NCI-H187 (cell line): ENCODE measurements around the gene KCNAB1.

Source experiments
- DNase-seq, 2 experiments: peaks; one replicate each; lab custom pipeline; 2025; lab: John Stamatoyannopoulos, UW

Gene KCNAB1

DNA sequence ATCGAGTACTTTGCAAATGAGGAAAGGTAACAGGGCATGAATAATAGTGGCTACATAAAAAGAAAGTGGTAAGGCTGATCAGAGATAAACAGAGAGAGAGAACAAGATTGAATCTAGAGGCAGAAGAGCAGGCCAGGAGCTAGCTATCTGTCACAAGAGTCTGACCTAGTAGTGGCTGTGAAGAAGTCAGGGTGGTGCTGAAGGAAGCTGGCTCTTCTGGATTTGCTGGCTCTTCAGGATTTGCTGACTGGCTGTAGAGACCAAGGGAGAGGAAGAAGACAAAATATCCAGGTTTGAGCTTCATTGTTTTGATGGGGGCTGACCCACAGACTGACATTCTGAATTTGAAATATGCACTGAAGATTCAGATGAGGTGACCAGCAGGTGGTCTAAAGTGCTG is 292.2 kb downstream of the KCNAB1 start:
- no peak for DNase-seq

DNA sequence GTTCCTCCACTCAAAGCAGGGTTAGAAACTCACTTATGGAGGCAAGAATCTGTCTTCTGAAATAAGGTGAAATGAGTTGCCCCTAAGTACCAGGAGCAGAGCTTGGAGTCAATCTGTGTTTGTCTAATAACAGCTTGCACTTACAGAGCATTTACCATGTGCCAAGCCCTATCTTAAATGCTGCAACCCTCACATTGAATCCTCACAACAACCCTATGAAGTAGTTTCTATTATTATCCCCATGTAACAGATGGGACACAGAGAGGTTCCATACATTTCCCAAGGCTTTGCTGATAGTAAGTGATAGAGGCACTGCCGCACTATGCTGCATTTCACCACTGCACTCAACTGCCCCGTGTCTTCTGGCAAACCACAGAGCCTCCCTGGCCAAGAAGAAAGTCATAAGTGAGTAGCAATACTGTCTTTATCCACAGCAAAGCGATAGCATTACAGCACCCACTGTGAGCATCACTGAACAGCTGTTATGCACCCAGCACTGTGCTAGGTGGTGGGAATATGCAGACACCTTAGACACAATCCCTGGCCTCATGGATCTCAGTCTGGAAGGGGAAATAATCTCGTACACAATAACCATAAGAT is 293.0 kb downstream of the KCNAB1 start:
- no peak for DNase-seq

GRCh38 chr3:156416846-156417558 is 296.6 kb downstream of the KCNAB1 start:
- no peak for DNase-seq

DNA sequence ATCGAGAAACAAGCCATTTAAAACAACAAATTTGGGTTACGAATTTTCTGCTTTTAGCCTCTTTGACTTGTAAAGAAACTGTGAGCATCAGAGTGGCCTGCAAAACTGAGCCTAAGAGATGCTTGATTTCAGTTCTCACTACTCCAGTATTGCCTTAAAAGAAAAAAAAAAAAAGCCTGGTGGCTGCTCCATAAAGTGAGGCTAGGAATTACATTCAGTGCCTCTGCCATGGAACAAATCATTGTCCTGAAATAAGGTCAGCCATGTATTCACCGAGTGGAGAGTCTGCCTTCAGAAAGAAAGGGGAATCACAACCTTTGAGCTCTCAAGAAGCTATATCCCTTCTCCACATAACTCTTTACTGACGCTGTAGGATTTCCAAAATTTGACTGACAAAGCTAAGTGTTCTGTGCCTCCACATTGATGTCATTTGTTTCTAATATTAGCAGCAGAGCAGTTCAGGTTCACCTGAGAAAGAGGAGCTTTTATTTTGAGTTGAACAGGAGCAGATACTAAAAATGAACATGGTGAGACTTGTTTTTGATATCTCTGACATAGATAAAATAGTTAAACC is 297.3 kb downstream of the KCNAB1 start:
- no peak for DNase-seq

DNA sequence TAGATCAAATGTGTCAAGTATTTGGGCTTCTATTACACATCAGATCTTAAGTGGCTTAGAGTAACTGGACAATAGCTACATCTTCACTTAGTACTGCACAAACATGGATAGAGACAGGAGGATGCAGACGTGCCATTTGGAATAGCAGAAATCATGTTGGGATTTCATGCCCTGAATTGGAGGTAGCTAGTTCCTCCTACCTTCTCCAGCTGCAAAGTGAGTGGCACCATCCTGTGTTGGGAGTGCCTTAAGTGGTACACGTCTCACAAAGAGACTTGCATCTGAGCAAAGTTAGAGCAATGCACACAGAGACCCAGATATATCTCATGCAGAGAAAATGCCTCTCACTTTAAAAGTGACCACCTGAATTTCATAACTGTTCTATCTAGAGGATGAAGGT is 298.1 kb downstream of the KCNAB1 start:
- no peak for DNase-seq

DNA sequence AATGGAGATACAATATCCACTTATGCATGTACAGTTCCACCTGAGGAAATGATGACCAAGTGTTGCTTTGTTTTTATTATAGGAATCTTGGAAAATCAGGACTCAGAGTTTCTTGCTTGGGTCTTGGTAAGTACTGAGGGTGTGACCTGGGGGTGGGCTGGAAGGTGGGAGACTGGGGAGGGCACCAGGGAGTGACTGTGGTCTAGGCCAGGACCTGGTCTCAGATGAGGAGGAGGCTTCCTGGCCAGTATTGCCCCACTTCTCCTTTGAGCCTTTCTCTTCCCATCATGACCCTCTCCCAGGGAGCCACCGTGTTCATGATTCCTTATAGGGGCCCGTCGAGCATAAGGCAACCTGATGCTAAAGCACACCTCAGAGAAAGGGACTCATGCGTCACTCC is 301.2 kb downstream of the KCNAB1 start:
- DNase-seq: no peak

DNA sequence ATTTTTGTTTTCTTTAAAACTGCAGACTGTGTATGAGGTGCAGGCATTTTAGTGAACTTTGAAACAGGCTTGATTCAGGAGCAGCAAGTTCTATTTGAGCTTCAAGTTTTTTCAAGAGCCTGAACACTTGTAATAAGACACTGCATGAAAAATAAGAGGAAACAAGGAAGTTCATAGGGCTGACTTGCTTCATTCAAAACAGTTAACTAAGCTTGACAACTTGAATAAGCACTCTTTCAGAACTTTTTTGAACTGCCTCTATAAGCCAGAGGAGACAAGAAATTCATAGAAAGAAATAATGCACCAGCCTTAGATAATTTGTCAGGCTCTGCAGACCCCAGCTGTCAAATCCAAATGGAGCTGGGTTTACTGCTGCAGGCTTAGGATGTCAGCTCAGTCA is 304.4 kb downstream of the KCNAB1 start:
- DNase-seq: no peak

DNA sequence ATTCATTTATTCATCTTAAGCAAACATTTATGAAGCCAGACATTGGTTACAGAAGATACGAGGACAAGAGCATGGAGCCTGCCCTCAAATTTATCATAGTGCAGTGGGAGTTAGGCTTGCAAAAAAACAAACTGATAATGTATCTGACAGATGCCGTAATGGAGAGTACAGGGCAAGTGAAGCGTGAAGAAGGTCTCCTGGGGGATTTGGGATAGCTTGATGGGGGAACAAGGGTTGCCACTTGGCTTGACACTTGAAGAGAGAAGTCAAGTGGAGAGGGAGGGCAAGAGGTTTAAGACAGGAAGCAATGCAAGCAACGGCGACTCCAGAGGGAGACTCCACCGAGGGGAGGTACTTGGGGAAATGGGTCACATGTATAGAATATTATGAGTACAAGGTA is 305.3 kb downstream of the KCNAB1 start:
- peak; percentile 74 to 80 for DNase-seq

GRCh38 chr3:156429125-156429524 is 308.7 kb downstream of the KCNAB1 start:
- DNase-seq: no peak

DNA sequence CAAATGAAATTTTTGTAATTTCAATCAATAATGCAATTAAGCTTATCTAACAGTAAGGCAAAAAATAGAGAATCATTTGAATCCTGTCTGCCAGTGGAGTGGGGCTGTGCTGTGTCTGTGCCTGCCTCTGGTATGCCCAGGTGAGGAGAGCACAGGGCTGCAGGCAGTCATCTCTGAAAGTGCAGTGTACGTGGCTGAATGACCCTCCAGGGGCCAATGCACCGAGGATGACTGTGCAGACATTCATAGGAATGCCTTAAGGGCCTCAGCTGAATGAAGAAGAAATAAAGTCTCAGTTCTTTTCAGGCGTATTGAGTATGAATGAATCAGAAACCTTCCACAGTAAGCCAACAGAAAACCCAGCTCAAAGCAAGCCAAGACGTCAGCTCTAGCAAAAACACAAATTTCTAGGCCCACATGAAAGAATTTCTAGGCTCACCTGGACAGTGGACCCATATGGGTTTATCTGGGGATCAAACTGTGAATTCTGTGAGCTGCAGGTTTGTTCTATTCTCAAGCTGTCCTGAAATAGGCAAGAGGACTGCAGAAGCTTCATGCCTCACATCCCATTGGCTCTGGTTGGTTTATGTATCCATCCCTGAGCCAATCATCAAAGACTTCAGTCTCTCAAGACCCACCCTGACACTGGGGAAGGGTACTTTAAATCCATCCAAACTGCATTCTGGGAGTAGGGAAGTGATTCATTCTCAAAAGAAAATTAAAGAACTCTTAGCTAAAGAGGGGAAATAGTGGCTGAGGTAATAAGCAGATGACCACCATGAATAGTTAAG is 311.2 kb downstream of the KCNAB1 start:
- DNase-seq: no peak

GRCh38 chr3:156432563-156432962 is 312.2 kb downstream of the KCNAB1 start:
- DNase-seq: no peak

- no peak for DNase-seq
Observed at GRCh38 chr3:156433138-156433537, 312.8 kb downstream of the KCNAB1 start.

- no peak for DNase-seq
Observed at GRCh38 chr3:156433910-156434309, 313.5 kb downstream of the KCNAB1 start.

GRCh38 chr3:156434921-156435320 is 314.5 kb downstream of the KCNAB1 start:
- no peak for DNase-seq

DNA sequence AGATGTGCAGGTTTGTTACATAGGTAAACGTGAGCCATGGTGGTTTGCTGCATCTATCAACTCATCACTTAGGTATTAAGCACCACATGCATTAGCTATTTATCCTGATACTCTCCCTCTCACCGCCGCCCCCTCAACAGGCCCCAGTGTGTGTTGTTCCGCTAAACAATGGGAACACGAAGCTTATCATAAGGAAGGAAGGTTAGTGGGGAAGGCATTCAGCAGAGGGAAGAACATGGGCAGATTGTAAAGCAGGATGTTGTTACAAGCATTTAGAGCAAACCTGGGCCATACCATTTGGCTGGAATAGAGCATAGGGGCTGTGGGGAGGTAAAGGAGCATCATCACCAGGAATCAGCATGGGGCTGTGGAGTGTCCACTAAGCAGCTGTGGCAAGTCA is 322.7 kb downstream of the KCNAB1 start:
- no peak for DNase-seq

DNA sequence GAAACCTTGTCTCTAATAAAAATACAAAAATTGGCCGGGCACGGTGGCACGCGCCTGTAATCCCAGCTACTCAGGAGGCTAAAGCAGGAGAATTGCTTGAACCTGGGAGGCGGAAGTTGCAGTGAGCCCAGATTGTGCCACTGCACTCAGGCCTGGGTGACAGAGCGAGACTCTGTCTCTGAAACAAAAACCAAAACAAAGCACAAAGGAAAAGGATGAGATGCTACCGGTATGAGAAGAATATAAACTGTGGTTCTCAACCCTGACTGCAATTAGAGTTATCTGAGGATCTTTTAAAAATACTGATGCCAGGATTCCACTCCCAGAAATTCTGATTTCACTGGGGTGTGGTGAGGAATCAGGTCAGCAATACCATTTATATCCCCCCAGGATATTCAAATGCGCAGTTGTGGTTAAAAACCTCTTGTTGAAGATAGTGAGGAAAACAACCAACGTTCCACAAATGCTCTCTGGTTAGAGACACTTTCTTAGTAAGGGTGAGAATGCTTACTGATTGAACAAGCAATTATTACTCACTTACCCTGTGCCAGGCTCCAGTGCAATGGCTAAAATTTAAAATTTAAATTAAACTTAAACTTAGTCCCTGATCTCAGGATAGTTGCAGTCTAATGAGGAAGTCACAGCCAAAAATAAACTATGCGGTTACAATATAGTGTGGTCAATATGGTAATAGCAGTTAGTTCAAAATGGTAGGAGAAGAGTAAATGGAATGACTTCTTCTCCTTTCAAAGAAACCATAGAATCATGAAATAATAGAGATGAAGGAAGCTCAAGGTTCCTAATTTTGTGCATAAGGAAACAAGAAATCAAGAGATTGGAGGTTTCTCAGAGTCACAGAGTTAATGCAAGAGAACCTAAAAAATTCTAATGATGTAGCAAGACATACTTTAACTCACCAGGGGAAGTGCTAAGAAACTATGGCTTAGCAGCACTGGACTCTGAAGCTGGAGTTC is 325.0 kb downstream of the KCNAB1 start:
- DNase-seq: no peak

DNA sequence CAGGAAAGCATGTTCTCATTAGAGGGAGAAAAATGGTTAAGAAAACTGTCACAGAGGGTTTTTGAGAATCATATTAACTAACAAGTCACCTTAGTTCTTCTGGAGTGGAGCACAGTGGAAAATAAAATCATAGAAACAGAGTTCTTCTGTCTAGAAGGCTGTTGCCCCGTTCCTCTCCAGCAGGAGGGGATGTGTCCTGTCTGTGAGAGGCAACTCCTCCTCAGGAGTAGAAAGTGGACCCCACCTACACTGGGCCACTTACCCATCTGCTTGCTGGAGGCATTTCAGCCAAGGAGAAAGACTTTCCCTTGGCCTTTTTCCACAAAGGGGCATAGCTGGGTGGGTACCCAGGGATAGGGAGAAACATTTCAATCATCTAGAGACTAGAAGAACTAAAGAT is 327.9 kb downstream of the KCNAB1 start:
- DNase-seq: no peak

GRCh38 chr3:156449710-156450574 is 329.6 kb downstream of the KCNAB1 start:
- DNase-seq: no peak

GRCh38 chr3:156455839-156456238 is 335.5 kb downstream of the KCNAB1 start:
- no peak for DNase-seq

DNA sequence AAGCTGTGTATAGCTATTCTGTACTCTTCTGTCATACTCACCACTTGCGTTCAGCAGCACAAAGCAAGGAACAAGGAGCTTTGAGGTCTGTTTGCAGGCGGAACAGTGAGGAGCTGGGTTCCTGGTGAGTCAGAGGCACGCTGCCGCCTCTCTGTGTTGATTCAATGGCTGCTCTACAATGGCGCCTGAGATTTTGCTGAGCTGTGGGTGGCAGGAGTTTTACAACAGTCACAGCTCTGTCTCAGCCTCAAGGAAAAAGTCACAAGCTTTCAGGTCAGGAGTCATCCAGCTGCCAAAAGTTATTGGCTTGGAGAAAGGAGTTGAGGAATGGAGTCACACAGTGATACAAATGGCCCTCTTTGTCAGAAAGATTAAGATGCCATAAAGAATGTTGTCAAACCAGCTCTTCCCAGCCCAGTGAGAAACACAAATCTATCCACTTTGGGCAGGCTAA is 336.4 kb downstream of the KCNAB1 start:
- no peak for DNase-seq

DNA sequence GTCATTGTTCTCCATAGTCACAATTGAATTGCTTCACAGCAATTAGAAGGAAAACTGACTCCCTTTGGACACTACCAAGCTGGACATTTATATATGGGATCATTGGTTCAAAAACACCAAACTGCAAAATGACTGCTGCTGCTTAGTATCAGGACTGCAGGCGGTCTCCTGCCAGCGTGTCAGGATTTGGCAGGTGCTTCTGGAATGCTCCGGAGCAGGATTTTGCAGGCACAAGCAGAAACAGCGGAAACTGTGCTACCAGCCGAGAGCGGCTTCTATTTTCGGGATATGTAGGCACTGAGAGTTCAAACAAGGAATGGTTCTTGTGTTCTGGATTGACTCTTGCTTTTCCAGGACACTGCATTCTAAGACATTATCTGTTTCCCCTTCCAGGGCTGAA is 339.1 kb downstream of the KCNAB1 start:
- DNase-seq: no peak
